Naive thymus-derived CD4-positive, alpha-beta T cell (primary cell): ENCODE measurements around the gene KCNH5. TPM values are rescaled to one million over a fixed set of nuclear protein-coding genes. Genes with fewer than 3 reads are reported as not detected.

ENCODE experiments used
- ATAC-seq: fragments of 150-1000 bp; cut with Tn5 transposase; 2 replicates; pipeline ENCODE4 v1.10.0; 2021; ENCODE audit warnings: mild to moderate bottlenecking, moderate library complexity
- CTCF ChIA-PET: fragments of 350-600 bp; sonication (Branson Sonifier 250); formaldehyde crosslinking; loops from one replicate; lab custom pipeline; 2021; ENCODE audit warnings: antibody characterized with exemption; lab: Charles Lee
- POLR2A ChIA-PET: fragments of 350-600 bp; sonication (Branson Sonifier 250); formaldehyde crosslinking; loops from one replicate; lab custom pipeline; 2021; ENCODE audit warnings: antibody characterized with exemption, inconsistent platforms; lab: Charles Lee
- DNase-seq, 9 donors: peaks; one replicate each; pipeline versions ENCODE4 v3.0.0 to v3.0.0-alpha.2; 2020 to 2022; ENCODE audit warnings: mixed read lengths in 1 of 9
- H3K27ac ChIP-seq: one replicate; pipeline ENCODE4 v1.7.0; 2013; ENCODE audit warnings: mild to moderate bottlenecking, low read depth, low read length, moderate library complexity
- H3K27me3 ChIP-seq, 2 donors: one replicate each; pipeline ENCODE4 v1.7.0; 2013; ENCODE audit warnings: low read length in 2 of 2, mild to moderate bottlenecking in 2 of 2, moderate library complexity in 2 of 2; ENCODE audit not compliant: control insufficient read depth in 2 of 2, insufficient read depth in 2 of 2
- H3K36me3 ChIP-seq, 3 experiments: 1 replicate in 2 of 3; 2 replicates in 1 of 3; pipeline ENCODE4 v1.7.0; 2013; ENCODE audit warnings: low read length in 3 of 3, mild to moderate bottlenecking in 3 of 3, moderate library complexity in 1 of 3; ENCODE audit not compliant: insufficient read depth in 3 of 3, control insufficient read depth in 2 of 3
- H3K4me1 ChIP-seq, 2 donors: one replicate each; pipeline ENCODE4 v1.7.0; 2013; ENCODE audit warnings: low read length in 2 of 2, mild to moderate bottlenecking in 2 of 2, moderate library complexity in 1 of 2; ENCODE audit not compliant: control insufficient read depth in 2 of 2, insufficient read depth in 2 of 2
- H3K4me3 ChIP-seq: 2 replicates; pipeline ENCODE4 v1.7.0; 2013; ENCODE audit warnings: mild to moderate bottlenecking, low read length
- H3K9me3 ChIP-seq, 3 experiments: 1 replicate in 2 of 3; 2 replicates in 1 of 3; pipeline ENCODE4 v1.7.0; 2013; ENCODE audit warnings: low read length in 3 of 3; ENCODE audit not compliant: control insufficient read depth in 2 of 3
- H3K27ac Mint-ChIP-seq, 9 donors: one replicate each; pipeline ENCODE4 v1.8.0; 2020 to 2022; ENCODE audit warnings: mixed read lengths in 9 of 9, mild to moderate bottlenecking in 8 of 9, moderate library complexity in 5 of 9, inconsistent platforms in 2 of 9
- H3K27me3 Mint-ChIP-seq, 5 donors: one replicate each; pipeline ENCODE4 v1.8.0; 2021 to 2022; ENCODE audit warnings: mixed read lengths in 5 of 5, mild to moderate bottlenecking in 1 of 5
- H3K36me3 Mint-ChIP-seq, 5 donors: one replicate each; pipeline ENCODE4 v1.8.0; 2020 to 2022; ENCODE audit warnings: mixed read lengths in 5 of 5, mild to moderate bottlenecking in 3 of 5, inconsistent platforms in 1 of 5
- H3K4me1 Mint-ChIP-seq, 7 donors: one replicate each; pipeline ENCODE4 v1.8.0; 2020 to 2022; ENCODE audit warnings: mixed read lengths in 7 of 7, mild to moderate bottlenecking in 3 of 7, inconsistent platforms in 1 of 7
- H3K4me3 Mint-ChIP-seq, 10 donors: one replicate each; pipeline ENCODE4 v1.8.0; 2020 to 2022; ENCODE audit warnings: mild to moderate bottlenecking in 10 of 10, mixed read lengths in 10 of 10, moderate library complexity in 6 of 10, inconsistent platforms in 2 of 10
- H3K9me3 Mint-ChIP-seq, 11 donors: one replicate each; pipeline ENCODE4 v1.8.0; 2020 to 2022; ENCODE audit warnings: mixed read lengths in 11 of 11, mild to moderate bottlenecking in 4 of 11, inconsistent platforms in 1 of 11, moderate library complexity in 1 of 11
- intact Hi-C, 2 donors: fragments of 100-400 bp; cut with micrococcal nuclease; formaldehyde crosslinking; loops; one replicate each; pipeline ENCODE4 v1.15.1; 2023
- polyA plus RNA-seq, 2 donors: library from polyadenylated mRNA; unstranded; fragments of 300-500 nt; fragmentation: Illumina TruSeq; gene quantifications; one replicate each; pipeline ENCODE4 v1.2.3, GENCODE V29; 2021
- total RNA-seq, 6 experiments: library from RNA in 5 of 6; stranded (reverse) in 5 of 6; gene quantifications; 1 replicate in 5 of 6; 2 replicates in 1 of 6; pipeline ENCODE4 v1.2.3 and lab custom pipeline; 2021 to 2026

KCNH5 gene
- total and polyA plus RNA-seq, 7 experiments from 2014 or later: not detected

DNA sequence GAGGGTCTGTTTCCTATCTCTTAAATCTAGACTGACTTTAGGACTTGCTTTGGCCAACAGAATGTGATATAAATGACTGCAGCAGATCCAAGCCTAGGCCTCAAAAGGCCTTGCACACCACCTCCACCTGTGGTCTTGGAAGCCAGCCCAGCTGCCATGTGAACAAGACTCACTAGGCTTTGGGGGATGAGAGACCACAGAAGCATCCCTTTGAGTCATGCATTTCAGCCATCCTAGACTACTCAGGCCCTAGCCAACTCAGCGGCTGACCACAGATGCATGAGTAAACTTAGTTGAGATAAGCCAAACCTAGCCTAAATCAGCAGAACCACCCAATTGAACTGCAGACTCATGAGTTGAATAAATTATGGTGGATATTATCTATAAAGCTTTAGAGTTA, 87.7 kb downstream of the KCNH5 start:
- DNase-seq (no peak), ATAC-seq (no peak)
- H3K27me3 Mint-ChIP-seq: peaks cover 0 to 8% (median 0%) of the 10 kb centered on the region in 5 donors
- Histone ChIP-seq H3K27me3 (no peaks in the 10 kb centered on the region), H3K36me3 (no peaks in the 10 kb centered on the region), H3K27ac (no peak overlapping the region), H3K9me3 (no peaks in the 10 kb centered on the region), H3K4me3 (no peak overlapping the region), H3K4me1 (no peaks in the 10 kb centered on the region)
- peaks cover 0 to 11% (median 4%) of the 10 kb centered on the region in 11 donors for H3K9me3 Mint-ChIP-seq
- no peak overlapping the region for H3K27ac Mint-ChIP-seq
- CTCF ChIA-PET: no interaction called here
- POLR2A ChIA-PET: no interaction called here
- H3K4me1 Mint-ChIP-seq: no peaks in the 10 kb centered on the region
- H3K4me3 Mint-ChIP-seq: no peak overlapping the region
- no peaks in the 10 kb centered on the region for H3K36me3 Mint-ChIP-seq
- intact Hi-C loops: no loop called here

DNA sequence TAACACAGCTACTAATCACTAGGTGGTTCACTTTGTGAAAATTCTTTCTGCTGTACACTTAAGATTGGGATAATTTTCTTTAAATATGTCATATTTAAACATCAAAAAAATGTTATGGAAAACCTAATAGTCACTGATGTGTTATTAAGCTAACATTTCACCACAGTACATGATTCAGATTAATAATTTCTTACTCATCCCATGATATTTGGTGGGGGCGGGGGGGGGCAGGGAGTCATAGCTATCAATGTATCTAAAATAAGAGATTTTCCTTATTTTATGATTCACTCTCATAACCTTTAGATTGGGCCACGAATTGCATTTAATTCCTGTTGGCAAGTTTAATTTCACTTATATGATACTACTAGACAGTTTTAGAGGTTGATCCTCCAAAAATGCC, 88.8 kb downstream of the KCNH5 start:
- no peak for DNase-seq
- H3K4me3 ChIP-seq: no peak overlapping the region
- POLR2A ChIA-PET: no interaction called here
- Mint-ChIP-seq H3K4me1 (no peaks in the 10 kb centered on the region), H3K27me3 (peaks cover 0 to 5% (median 0%) of the 10 kb centered on the region in 5 donors), H3K36me3 (no peaks in the 10 kb centered on the region), H3K9me3 (peaks cover 0 to 6% (median 2%) of the 10 kb centered on the region in 11 donors), H3K27ac (no peak overlapping the region), H3K4me3 (no peak overlapping the region)
- no peaks in the 10 kb centered on the region for H3K4me1 ChIP-seq
- CTCF ChIA-PET: no interaction called here
- H3K27ac ChIP-seq: no peak overlapping the region
- intact Hi-C loops: no loop called here
- no peaks in the 10 kb centered on the region for H3K27me3 ChIP-seq
- H3K36me3 ChIP-seq: no peaks in the 10 kb centered on the region
- no peak for ATAC-seq
- no peaks in the 10 kb centered on the region for H3K9me3 ChIP-seq

DNA sequence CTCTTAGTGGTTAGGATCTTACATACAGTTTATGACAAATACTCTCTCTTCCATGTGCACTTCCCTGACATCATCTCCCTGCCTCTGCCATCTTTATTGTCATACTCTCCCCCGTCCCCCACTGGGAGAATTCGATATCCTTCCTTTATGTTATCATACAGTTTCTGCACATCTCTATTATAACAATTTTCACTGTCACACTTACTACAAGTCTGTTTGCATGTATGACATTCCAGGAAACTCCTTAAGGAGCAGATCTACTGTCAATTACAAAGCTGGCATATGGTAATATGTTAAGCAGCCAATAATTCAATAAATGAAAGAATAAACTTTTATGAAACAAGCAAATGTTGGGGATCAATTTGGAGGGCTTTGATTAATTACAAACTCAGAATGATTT, 91.1 kb downstream of the KCNH5 start:
- no peak overlapping the region for H3K27ac Mint-ChIP-seq
- CTCF ChIA-PET: no interaction called here
- H3K36me3 ChIP-seq: no peaks in the 10 kb centered on the region
- H3K4me3 ChIP-seq: no peak overlapping the region
- no peak overlapping the region for H3K4me3 Mint-ChIP-seq
- no peaks in the 10 kb centered on the region for H3K9me3 ChIP-seq
- H3K27me3 Mint-ChIP-seq: peaks cover 0 to 5% (median 0%) of the 10 kb centered on the region in 5 donors
- POLR2A ChIA-PET: no interaction called here
- peaks cover 0 to 4% (median 0%) of the 10 kb centered on the region in 11 donors for H3K9me3 Mint-ChIP-seq
- intact Hi-C loops: no loop called here
- H3K27ac ChIP-seq: no peak overlapping the region
- no peaks in the 10 kb centered on the region for H3K36me3 Mint-ChIP-seq
- no peaks in the 10 kb centered on the region for H3K4me1 Mint-ChIP-seq
- ATAC-seq: no peak
- no peaks in the 10 kb centered on the region for H3K27me3 ChIP-seq
- no peaks in the 10 kb centered on the region for H3K4me1 ChIP-seq
- no peak for DNase-seq

- intact Hi-C loops: no loop called here
- Histone ChIP-seq H3K9me3 (no peaks in the 10 kb centered on the region), H3K4me1 (no peaks in the 10 kb centered on the region), H3K4me3 (no peak overlapping the region), H3K27ac (no peak overlapping the region), H3K27me3 (no peaks in the 10 kb centered on the region), H3K36me3 (no peaks in the 10 kb centered on the region)
- H3K9me3 Mint-ChIP-seq: peaks cover 0 to 3% (median 0%) of the 10 kb centered on the region in 11 donors
- no peaks in the 10 kb centered on the region for H3K4me1 Mint-ChIP-seq
- no peak overlapping the region for H3K27ac Mint-ChIP-seq
- ChIA-PET POLR2A (no interaction called here), CTCF (no interaction called here)
- no peak overlapping the region for H3K4me3 Mint-ChIP-seq
- no peak for ATAC-seq
- no peak for DNase-seq
- no peaks in the 10 kb centered on the region for H3K36me3 Mint-ChIP-seq
- H3K27me3 Mint-ChIP-seq: peaks cover 0 to 4% (median 0%) of the 10 kb centered on the region in 5 donors
Measured at GRCh38 chr14:62952226-62952625, 93.0 kb downstream of the KCNH5 start.

GRCh38 chr14:62947301-62947700, 98.0 kb downstream of the KCNH5 start:
- no peaks in the 10 kb centered on the region for H3K36me3 Mint-ChIP-seq
- no peak overlapping the region for H3K27ac Mint-ChIP-seq
- CTCF ChIA-PET: no interaction called here
- no peaks in the 10 kb centered on the region for H3K27me3 ChIP-seq
- ATAC-seq (no peak), DNase-seq (no peak)
- H3K4me3 Mint-ChIP-seq: no peak overlapping the region
- H3K4me1 ChIP-seq: no peaks in the 10 kb centered on the region
- POLR2A ChIA-PET: no interaction called here
- peaks cover 0 to 4% (median 0%) of the 10 kb centered on the region in 5 donors for H3K27me3 Mint-ChIP-seq
- no peaks in the 10 kb centered on the region for H3K4me1 Mint-ChIP-seq
- no peaks in the 10 kb centered on the region for H3K36me3 ChIP-seq
- intact Hi-C loops: no loop called here
- H3K9me3 Mint-ChIP-seq: peaks cover 0 to 7% (median 0%) of the 10 kb centered on the region in 11 donors
- H3K4me3 ChIP-seq: no peak overlapping the region
- no peaks in the 10 kb centered on the region for H3K9me3 ChIP-seq
- H3K27ac ChIP-seq: no peak overlapping the region

- Histone ChIP-seq H3K9me3 (no peaks in the 10 kb centered on the region), H3K27me3 (no peaks in the 10 kb centered on the region), H3K27ac (no peak overlapping the region), H3K4me1 (no peaks in the 10 kb centered on the region), H3K36me3 (no peaks in the 10 kb centered on the region), H3K4me3 (no peak overlapping the region)
- Mint-ChIP-seq H3K36me3 (no peaks in the 10 kb centered on the region), H3K4me1 (no peaks in the 10 kb centered on the region), H3K27me3 (peaks cover 0 to 4% (median 0%) of the 10 kb centered on the region in 5 donors), H3K4me3 (no peak overlapping the region), H3K27ac (no peak overlapping the region), H3K9me3 (peaks cover 0 to 7% (median 0%) of the 10 kb centered on the region in 11 donors)
- DNase-seq: no peak
- POLR2A ChIA-PET: no interaction called here
- intact Hi-C loops: no loop called here
- CTCF ChIA-PET: no interaction called here
- no peak for ATAC-seq
Measured at GRCh38 chr14:62946221-62946620, 99.0 kb downstream of the KCNH5 start.

DNA sequence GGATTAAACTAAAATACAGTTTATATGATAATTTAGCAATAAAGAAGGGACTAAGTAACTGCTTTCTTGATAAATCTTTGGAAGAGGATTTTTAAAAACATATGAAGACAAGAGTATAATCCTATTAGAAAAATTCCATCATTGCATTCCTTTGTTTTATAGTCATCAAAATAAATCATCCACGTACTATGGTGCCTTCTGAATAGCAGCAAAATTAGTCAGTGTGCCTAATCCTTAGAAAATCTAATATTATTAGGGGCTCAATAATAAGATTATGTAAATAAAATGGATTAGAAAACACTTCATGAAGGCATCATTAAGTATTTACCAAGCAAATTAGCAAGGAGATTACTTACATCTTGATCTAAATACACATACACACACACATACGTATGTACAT, 102.1 kb downstream of the KCNH5 start:
- POLR2A ChIA-PET: no interaction called here
- no peaks in the 10 kb centered on the region for H3K36me3 ChIP-seq
- no peak overlapping the region for H3K27ac ChIP-seq

More for the DNA sequence above, 102.1 kb downstream of the KCNH5 start:
- intact Hi-C loops: no loop called here
- CTCF ChIA-PET: no interaction called here
- no peak overlapping the region for H3K27ac Mint-ChIP-seq
- no peaks in the 10 kb centered on the region for H3K27me3 Mint-ChIP-seq
- no peaks in the 10 kb centered on the region for H3K4me1 Mint-ChIP-seq
- no peaks in the 10 kb centered on the region for H3K36me3 Mint-ChIP-seq
- DNase-seq (no peak), ATAC-seq (no peak)
- Histone ChIP-seq H3K4me3 (no peak overlapping the region), H3K9me3 (no peaks in the 10 kb centered on the region), H3K4me1 (no peaks in the 10 kb centered on the region), H3K27me3 (no peaks in the 10 kb centered on the region)
- no peak overlapping the region for H3K4me3 Mint-ChIP-seq
- H3K9me3 Mint-ChIP-seq: peaks cover 0 to 9% (median 3%) of the 10 kb centered on the region in 11 donors
